ENCODE data around the gene USP47. TPM values are rescaled to one million over a fixed set of nuclear protein-coding genes. Genes with fewer than 3 reads are reported as not detected.

The USP47 gene
- total and polyA plus RNA-seq, 9 of the 15 experiments (the other 6 are each of a cell fraction or from before 2014, with no cell fraction given): 13.1 to 63.6 (median 34.7) TPM

GRCh38 chr11:11860103-11860979 is 18.6 kb downstream of the USP47 start (continued):
- TF ChIP-seq HDAC8 (tag; IDR thresholded peaks at IDR 0.05) (no peak), ZBTB8A (IDR thresholded peaks at IDR 0.05; ENCODE audit: partially characterized antibody) (no peak), KLF6 (CRISPR knock-in tag; IDR thresholded peaks at IDR 0.05; ENCODE audit: borderline replicate concordance) (no peak), NR2C1 (IDR thresholded peaks at IDR 0.05) (no peak), NR2C1 (tag; IDR thresholded peaks at IDR 0.05) (no peak), CBFA2T3 (IDR thresholded peaks at IDR 0.05) (peak; percentile 57), FOSL1 (tag; conservative IDR thresholded peaks at IDR 0.05) (peak; percentile 79), ZNF830 (CRISPR knock-in tag; IDR thresholded peaks at IDR 0.05) (no peak), ZBTB7A (IDR thresholded peaks at IDR 0.05; ENCODE audit: borderline replicate concordance, control insufficient read depth, low read depth, low read length) (no peak), NCOA2 (IDR thresholded peaks at IDR 0.05; ENCODE audit: partially characterized antibody in 2 of 2) (peak in 1 of 2 experiments; percentile 35), PHB2 (IDR thresholded peaks at IDR 0.05; ENCODE audit: low read depth) (no peak), PRMT5 (CRISPR knock-in tag; IDR thresholded peaks at IDR 0.05) (no peak), ZNF717 (CRISPR knock-in tag; IDR thresholded peaks at IDR 0.05) (no peak), CTBP1 (IDR thresholded peaks at IDR 0.05; ENCODE audit: borderline replicate concordance) (no peak), NELFE (IDR thresholded peaks at IDR 0.05; ENCODE audit: insufficient read depth, insufficient read length) (no peak), GATAD2A (IDR thresholded peaks at IDR 0.05) (no peak), SIX5 (IDR thresholded peaks at IDR 0.05; ENCODE audit: borderline replicate concordance in 1 of 2, insufficient read depth in 1 of 2, low read depth in 1 of 2, low read length in 2 of 2) (no peak)
- TF ChIP-seq, protein P1, sequence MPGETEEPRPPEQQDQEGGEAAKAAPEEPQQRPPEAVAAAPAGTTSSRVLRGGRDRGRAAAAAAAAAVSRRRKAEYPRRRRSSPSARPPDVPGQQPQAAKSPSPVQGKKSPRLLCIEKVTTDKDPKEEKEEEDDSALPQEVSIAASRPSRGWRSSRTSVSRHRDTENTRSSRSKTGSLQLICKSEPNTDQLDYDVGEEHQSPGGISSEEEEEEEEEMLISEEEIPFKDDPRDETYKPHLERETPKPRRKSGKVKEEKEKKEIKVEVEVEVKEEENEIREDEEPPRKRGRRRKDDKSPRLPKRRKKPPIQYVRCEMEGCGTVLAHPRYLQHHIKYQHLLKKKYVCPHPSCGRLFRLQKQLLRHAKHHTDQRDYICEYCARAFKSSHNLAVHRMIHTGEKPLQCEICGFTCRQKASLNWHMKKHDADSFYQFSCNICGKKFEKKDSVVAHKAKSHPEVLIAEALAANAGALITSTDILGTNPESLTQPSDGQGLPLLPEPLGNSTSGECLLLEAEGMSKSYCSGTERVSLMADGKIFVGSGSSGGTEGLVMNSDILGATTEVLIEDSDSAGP (CRISPR knock-in tag; IDR thresholded peaks at IDR 0.05): no peak
- TF ChIP-seq, protein P2, sequence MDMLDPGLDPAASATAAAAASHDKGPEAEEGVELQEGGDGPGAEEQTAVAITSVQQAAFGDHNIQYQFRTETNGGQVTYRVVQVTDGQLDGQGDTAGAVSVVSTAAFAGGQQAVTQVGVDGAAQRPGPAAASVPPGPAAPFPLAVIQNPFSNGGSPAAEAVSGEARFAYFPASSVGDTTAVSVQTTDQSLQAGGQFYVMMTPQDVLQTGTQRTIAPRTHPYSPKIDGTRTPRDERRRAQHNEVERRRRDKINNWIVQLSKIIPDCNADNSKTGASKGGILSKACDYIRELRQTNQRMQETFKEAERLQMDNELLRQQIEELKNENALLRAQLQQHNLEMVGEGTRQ (CRISPR knock-in tag; IDR thresholded peaks at IDR 0.05): no peak
- TF ChIP-seq, protein P3, sequence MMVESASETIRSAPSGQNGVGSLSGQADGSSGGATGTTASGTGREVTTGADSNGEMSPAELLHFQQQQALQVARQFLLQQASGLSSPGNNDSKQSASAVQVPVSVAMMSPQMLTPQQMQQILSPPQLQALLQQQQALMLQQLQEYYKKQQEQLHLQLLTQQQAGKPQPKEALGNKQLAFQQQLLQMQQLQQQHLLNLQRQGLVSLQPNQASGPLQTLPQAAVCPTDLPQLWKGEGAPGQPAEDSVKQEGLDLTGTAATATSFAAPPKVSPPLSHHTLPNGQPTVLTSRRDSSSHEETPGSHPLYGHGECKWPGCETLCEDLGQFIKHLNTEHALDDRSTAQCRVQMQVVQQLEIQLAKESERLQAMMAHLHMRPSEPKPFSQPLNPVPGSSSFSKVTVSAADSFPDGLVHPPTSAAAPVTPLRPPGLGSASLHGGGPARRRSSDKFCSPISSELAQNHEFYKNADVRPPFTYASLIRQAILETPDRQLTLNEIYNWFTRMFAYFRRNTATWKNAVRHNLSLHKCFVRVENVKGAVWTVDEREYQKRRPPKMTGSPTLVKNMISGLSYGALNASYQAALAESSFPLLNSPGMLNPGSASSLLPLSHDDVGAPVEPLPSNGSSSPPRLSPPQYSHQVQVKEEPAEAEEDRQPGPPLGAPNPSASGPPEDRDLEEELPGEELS (CRISPR knock-in tag; IDR thresholded peaks at IDR 0.05; ENCODE audit: borderline replicate concordance): no peak
- TF ChIP-seq, protein P4, sequence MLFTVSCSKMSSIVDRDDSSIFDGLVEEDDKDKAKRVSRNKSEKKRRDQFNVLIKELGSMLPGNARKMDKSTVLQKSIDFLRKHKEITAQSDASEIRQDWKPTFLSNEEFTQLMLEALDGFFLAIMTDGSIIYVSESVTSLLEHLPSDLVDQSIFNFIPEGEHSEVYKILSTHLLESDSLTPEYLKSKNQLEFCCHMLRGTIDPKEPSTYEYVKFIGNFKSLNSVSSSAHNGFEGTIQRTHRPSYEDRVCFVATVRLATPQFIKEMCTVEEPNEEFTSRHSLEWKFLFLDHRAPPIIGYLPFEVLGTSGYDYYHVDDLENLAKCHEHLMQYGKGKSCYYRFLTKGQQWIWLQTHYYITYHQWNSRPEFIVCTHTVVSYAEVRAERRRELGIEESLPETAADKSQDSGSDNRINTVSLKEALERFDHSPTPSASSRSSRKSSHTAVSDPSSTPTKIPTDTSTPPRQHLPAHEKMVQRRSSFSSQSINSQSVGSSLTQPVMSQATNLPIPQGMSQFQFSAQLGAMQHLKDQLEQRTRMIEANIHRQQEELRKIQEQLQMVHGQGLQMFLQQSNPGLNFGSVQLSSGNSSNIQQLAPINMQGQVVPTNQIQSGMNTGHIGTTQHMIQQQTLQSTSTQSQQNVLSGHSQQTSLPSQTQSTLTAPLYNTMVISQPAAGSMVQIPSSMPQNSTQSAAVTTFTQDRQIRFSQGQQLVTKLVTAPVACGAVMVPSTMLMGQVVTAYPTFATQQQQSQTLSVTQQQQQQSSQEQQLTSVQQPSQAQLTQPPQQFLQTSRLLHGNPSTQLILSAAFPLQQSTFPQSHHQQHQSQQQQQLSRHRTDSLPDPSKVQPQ (CRISPR knock-in tag; IDR thresholded peaks at IDR 0.05; ENCODE audit: borderline replicate concordance): no peak
